Right lobe of liver (tissue), 4 donors: Measurements from ENCODE around the gene BICDL2.
"Not testable (repeated sequence)": the region's sequence is repeated elsewhere in the genome, so short reads cannot be mapped to it uniquely, and the experiment has no call there.

Experiments
- CTCF ChIP-seq, 4 donors: fragments of 200-600 bp in 3 of 4; fragments of 450-650 bp in 1 of 4; IDR thresholded peaks; one replicate each; pipeline versions ENCODE4 v1.5.1 to v1.8.0; 2016 to 2022; ENCODE audit warnings: antibody characterized with exemption in 4 of 4, mild to moderate bottlenecking in 2 of 4
- POLR2A ChIP-seq: fragments of 450-650 bp; IDR thresholded peaks from one replicate; pipeline ENCODE4 v1.6.1; 2017; ENCODE audit warnings: antibody characterized with exemption, mild to moderate bottlenecking
- donor health status: DM: no; HTN: no; CAD: no.
- donor health status: DM: no; HTN: no; CAD: no.
- donor health status: DM: no; HTN: yes; CAD: no.

- TF ChIP-seq CTCF (IDR thresholded peaks at IDR 0.05); POLR2A: not testable (repeated sequence)
Measured at GRCh38 chr16:3083408-3083807, 46.7 kb upstream of the BICDL2 start.
